Daoy (cell line): ENCODE results near the gene CLDN22. TPM values are rescaled to one million over a fixed set of nuclear protein-coding genes. Genes with fewer than 3 reads are reported as not detected.

ENCODE experiments used
- DNase-seq: peaks from one replicate; pipeline ENCODE4 v3.0.0-alpha.2; 2015; ENCODE audit warnings: low read depth
- total RNA-seq: library from RNA; depleted of rRNA; stranded (reverse); fragments of >200 nt; shearing (Covaris generic); gene quantifications from 2 replicates; pipeline ENCODE4 v1.2.3, GENCODE V29; 2014

The CLDN22 gene
- total RNA-seq, 1 experiment from 2014 or later, result not detected

DNA sequence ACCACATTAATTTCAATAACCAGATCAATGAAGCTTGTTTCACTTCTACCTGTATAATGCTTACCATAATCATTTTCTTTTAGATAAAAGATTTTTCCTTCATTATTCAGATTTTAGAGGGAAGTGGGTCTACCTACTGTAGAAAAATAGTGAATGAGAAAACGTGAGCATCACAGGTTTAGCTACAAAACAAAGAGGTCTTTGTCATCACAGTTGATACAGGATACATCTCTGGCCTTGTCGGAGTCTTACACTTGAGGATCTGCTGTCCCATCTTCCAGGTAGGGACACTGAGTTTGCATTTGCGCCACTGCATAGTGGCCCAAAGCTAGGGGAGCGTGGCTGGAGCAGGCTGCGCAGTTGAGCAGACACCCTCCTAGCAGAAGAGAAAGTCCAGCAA is 1.4 kb upstream of the CLDN22 start:
- DNase-seq, result no peak

DNA sequence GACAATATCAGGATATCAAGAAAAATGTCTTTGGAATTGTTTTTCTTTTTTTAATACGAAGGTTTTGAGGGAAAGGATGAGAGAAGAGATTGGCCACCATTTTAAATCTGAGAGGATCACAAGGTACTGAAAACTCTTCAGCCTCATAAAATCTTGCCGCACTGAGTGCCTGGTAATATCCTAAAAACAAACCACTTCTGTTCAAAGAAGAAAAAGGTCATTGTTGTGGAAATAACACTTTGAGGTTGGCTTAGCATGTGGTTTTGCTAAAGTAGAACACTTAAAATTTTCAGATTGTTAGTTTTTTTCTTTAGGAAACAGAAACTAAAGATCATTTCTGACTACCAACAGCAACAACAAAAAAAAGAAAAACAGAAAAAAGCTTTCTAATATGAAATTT is 1.0 kb upstream of the CLDN22 start:
- no peak for DNase-seq

DNA sequence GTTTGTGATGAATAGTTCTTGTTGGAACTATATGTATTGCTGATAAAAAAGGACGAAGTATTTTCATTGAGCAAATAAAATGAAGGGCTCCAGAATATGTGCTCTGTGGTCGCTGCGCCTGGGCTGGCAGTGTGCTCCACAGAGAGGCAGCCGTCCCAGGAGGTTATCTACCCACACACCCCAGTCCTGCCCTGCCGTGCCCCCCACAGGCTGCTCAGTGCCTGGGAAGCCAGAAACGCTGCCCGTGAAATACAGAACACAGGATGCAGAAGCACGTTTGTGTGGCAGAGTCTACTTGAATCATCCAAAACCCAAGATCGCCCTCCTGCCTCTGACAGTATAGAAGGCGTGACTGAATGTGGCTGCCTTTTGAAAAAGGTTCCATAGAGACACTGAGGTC is 1.4 kb downstream of the CLDN22 start:
- no peak for DNase-seq

GRCh38 chr4:183314806-183315205 is 5.3 kb downstream of the CLDN22 start:
- DNase-seq, result no peak

- DNase-seq, result no peak
Observed at GRCh38 chr4:183314336-183314735, 5.7 kb downstream of the CLDN22 start.

DNA sequence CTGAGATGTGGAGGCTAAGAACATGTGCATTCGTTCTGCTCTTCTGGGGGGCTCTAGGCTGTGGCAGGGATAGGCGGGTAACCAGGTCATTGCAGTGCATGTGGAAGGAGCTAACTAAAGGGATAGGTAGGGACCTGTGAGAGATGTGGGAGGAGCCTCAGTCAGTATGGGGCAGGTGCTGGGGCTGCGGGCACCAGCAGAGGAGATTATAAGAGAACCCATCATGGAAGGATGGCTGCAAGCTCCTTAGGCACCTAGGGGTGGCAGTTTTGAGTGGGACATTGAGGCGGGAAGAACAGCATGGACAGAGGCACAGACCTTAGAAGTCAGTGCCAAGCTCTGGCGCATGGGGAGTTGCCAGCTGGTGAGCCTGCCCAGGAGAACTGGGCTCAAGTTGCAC is 7.2 kb downstream of the CLDN22 start:
- no peak for DNase-seq

DNA sequence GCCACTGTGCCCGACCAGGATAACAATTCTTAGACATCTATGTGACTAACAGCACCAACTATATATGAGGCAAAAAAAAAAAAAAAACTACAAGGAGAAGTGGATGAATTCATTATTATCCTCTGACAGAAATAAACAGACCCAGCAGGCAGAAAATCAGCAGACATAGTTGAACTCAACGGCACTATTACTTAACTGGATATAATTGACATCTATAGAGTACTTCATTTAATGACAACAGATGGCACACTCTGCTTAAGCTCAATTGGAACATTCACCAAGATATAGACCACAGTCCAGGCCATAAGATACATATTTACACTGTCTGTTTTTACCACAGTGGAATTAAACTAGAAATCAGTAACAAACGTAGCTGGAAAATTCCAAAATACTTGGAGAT is 13.3 kb downstream of the CLDN22 start:
- DNase-seq, result no peak

DNA sequence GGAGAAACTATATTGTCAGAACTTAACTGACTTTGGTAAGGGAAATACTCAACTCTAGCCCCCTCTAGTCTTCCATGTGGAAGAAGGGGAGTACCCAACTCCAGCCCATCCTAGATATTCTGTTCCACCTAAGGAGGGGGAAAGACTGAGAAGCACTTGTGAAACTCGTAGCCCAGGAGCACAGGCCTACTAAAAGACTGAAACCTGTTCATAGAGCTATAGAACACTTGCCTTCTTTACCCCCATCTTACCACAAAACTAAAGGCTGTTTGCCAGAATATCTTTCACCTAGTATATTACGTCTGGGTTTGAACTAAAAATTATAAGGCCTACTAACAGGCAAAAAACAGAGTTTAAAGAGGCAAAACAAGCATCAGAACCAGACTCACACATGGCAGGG is 15.5 kb downstream of the CLDN22 start:
- no peak for DNase-seq

DNA sequence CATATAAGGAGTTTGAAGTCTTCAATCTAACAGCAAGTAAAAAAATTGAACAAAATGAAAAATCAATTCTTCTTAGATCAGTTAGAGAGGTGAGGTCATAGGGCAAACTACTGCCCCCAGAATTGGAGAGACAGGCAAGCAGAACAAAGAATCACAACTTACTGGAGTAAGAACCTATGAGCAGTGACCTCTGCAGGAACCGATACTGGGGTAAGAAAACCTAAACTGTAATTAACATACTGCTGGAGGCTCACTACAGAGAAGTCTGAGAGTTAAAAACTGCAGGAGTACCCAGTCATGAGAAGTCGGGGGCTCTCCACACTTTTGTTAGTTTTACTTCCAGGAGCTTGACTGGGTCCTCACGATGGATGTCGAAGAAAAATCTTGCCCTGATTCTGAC is 16.0 kb downstream of the CLDN22 start:
- no peak for DNase-seq

DNA sequence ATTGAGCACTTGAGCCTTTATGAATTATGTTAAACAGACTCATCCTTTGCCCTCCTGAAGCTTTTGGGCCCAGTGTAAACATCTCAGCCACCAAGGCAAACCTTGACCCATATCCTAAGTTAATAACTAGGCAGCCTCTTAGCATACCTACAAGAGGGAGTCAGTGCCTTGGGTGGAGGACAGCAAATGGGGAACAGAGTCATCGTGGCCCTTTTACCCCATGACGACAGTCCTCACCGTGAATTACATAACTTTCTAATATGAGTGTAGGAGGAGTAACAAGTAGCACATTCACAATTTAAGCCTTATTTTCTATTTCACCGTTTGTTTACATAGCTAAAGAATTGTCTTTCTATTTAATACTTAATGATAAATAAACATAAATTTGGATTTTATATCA is 16.8 kb downstream of the CLDN22 start:
- DNase-seq, result no peak

GRCh38 chr4:183300655-183301054 is 19.4 kb downstream of the CLDN22 start:
- no peak for DNase-seq

GRCh38 chr4:183300070-183300469 is 20.0 kb downstream of the CLDN22 start:
- DNase-seq, result no peak

- no peak for DNase-seq
Observed at GRCh38 chr4:183299464-183299863, 20.6 kb downstream of the CLDN22 start.

DNA sequence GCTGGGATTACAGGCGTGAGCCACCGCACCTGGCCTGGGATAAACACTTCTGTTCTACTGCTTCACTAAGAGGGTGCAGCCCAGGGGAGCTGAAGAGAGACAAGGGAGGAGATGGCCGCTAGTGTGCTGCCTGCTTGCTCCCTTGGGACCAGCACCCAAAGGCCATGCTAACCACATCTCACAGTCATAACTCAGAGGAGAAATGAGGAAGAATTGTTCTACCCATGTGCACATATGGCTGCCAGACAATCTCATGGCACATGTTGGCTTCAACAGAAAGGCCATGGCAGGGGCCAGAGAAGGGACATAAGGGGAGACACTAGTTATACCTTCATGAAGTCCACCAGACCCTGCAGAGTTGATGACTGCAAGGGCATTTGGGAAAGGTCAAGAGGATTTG is 22.4 kb downstream of the CLDN22 start:
- DNase-seq, result no peak

DNA sequence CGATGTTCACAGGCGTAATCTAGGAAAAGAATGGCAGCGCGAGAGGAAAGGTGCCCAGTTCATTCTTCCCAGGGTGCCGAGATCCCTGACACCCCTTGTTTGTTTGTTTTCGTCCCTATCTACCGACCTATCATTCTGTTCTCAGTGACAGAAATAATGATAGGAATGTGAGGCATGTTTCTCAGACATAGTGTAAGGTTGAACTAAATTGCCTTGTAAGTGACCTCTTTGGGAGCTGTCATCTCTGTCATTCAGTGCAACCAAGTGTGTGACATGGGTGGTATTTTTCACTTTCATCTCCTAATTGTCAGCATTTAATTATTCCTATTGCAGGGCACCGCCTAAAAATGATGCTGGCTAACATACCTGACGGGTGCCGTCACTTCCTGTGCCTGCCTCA is 24.4 kb downstream of the CLDN22 start:
- no peak for DNase-seq

GRCh38 chr4:183291070-183291469 is 29.0 kb downstream of the CLDN22 start:
- no peak for DNase-seq

- DNase-seq, result peak; percentile 22
Observed at GRCh38 chr4:183289688-183290087, 30.4 kb downstream of the CLDN22 start.

DNA sequence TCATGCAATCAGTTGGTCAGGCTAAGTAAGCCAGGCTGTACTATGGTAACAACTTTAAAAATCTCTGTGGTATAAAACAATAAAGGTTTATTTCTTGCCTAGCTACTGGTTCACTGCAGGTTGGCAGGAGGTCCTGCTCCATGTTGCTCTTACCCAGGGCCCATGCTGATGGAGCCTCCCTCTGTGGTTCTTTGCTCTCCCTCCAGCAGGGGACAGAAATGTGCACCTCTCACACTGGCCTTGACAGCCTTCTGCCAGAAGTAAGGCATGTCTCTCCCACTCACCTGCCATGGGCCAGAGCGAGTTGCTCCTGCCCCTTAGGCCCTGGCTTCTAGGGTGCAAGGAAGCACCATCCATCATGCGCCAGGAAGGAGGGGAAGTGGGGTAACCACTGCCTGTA is 31.1 kb downstream of the CLDN22 start:
- DNase-seq, result no peak

GRCh38 chr4:183287677-183288076 is 32.4 kb downstream of the CLDN22 start:
- no peak for DNase-seq

GRCh38 chr4:183287309-183287659 is 32.8 kb downstream of the CLDN22 start:
- DNase-seq, result no peak

GRCh38 chr4:183286590-183287308 is 33.3 kb downstream of the CLDN22 start:
- DNase-seq, result no peak

DNA sequence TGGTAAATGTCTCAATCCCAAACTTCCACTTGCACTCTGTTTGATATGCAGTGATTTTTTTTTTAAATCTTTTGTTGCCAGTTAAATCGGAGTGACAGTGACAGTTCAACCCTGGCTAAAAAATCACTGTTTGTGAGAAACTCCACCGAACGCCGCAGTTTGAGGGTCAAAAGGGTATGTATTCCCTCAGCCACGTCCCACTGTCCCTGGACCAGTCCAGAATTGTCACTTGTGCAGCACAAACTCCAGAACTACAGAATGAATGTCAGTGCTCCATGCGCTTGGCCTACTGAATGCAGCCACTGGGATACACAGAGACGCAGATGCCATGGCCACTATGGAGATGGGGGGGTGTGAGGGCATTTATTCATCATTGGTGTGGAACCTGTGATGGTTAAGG is 34.2 kb downstream of the CLDN22 start:
- no peak for DNase-seq

DNA sequence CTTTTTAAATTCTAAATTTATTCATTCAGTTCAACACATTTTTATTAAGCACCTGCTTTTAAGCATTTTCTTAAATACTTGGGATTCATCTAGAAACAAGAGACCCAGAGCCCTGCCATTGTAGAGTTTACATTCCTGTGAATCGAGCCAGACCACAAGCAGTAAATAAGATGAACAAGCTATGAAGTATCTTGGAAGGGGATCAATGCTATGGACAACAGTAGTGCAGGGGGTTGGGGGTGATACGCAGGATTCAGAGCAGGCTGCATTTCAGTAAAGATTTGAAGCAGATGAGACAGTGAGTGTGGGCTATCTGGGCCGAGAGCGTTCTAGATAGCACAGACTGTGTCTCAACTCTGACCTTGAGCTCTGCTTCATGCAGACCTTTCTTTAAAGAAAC is 35.1 kb downstream of the CLDN22 start:
- DNase-seq, result no peak

DNA sequence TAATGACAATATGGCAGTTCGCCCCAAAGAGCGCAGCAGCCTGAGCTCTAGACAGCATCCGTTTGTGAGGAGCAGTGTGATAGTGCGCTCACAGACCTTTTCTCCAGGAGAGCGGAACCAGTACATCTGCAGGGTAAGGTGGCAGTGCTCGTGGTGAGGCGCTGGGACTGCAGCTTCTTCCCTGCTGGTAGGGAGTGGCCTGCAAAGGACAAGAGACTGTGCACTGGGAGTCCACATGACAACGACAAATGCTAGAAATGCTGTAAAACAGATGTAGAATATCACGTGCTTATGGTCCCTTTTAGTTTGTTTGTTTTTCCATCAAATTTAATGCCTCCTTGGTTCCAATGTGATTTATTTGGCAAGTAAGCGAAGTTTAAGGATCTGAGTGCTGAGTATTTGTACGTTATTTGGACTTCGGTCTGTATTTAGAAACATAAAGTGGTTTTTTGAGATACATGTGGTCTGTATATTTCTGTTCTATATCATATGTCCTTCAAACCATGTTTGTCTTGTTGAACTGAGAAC is 35.8 kb downstream of the CLDN22 start:
- DNase-seq, result no peak
